Smooth muscle cell (in vitro differentiated cells): ENCODE results near the gene NPAS3. TPM values are rescaled to one million over a fixed set of nuclear protein-coding genes. Genes with fewer than 3 reads are reported as not detected.

Experiments
- DNase-seq: peaks from one replicate; lab custom pipeline; 2025; ENCODE audit not compliant: unreplicated experiment; lab: John Stamatoyannopoulos, UW
- H2AFZ ChIP-seq: fragments of 200-600 bp; sonication (generic); 2 replicates; pipeline ENCODE4 v1.6.0; 2016; ENCODE audit warnings: antibody characterized with exemption, low read depth, mild to moderate bottlenecking
- H3F3A ChIP-seq: fragments of 200-600 bp; sonication (generic); 2 replicates; pipeline ENCODE4 v1.6.0; 2017; ENCODE audit warnings: antibody characterized with exemption, low read depth
- H3K27ac ChIP-seq: fragments of 200-600 bp; sonication (generic); 2 replicates; pipeline ENCODE4 v1.5.1; 2016; ENCODE audit warnings: low read depth, mild to moderate bottlenecking
- H3K27me3 ChIP-seq: fragments of 200-600 bp; sonication (generic); 2 replicates; pipeline ENCODE4 v1.6.1; 2016; ENCODE audit warnings: low read depth, mild to moderate bottlenecking
- H3K36me3 ChIP-seq: fragments of 200-600 bp; sonication (generic); 2 replicates; pipeline ENCODE4 v1.5.1; 2016; ENCODE audit warnings: low read depth
- H3K4me1 ChIP-seq: fragments of 200-600 bp; sonication (generic); 2 replicates; pipeline ENCODE4 v1.5.1; 2016; ENCODE audit warnings: low read depth
- H3K4me2 ChIP-seq: fragments of 200-600 bp; sonication (generic); 2 replicates; pipeline ENCODE4 v1.6.0; 2016; ENCODE audit warnings: mild to moderate bottlenecking
- H3K4me3 ChIP-seq: fragments of 200-600 bp; sonication (generic); 2 replicates; pipeline ENCODE4 v1.5.1; 2016; ENCODE audit warnings: mild to moderate bottlenecking
- H3K79me2 ChIP-seq: fragments of 200-600 bp; sonication (generic); 2 replicates; pipeline ENCODE4 v1.6.0; 2016; ENCODE audit warnings: low read depth, mild to moderate bottlenecking
- H3K9ac ChIP-seq: fragments of 200-600 bp; sonication (generic); 2 replicates; pipeline ENCODE4 v1.6.0; 2016; ENCODE audit warnings: low read depth
- H3K9me3 ChIP-seq: fragments of 200-600 bp; sonication (generic); replicated peaks from 2 replicates; pipeline ENCODE4 v1.5.1; 2016; ENCODE audit warnings: low read depth
- H4K20me1 ChIP-seq: fragments of 200-600 bp; sonication (generic); 2 replicates; pipeline ENCODE4 v1.6.0; 2016; ENCODE audit warnings: low read depth
- CTCF ChIP-seq: fragments of 200-600 bp; sonication (generic); IDR thresholded peaks from 2 replicates; pipeline ENCODE4 v1.5.1; 2017; ENCODE audit warnings: borderline replicate concordance, mild to moderate bottlenecking, antibody characterized with exemption; ENCODE audit not compliant: insufficient read depth, poor library complexity, severe bottlenecking
- WGBS: methylation state at CpG from one replicate; pipeline ENCODE4 v1.1.7; 2016; ENCODE audit warnings: low lambda C conversion rate; 5-methylcytosine and 5-hydroxymethylcytosine counted together
- polyA plus RNA-seq: library from polyadenylated mRNA; unstranded; fragments of >200 nt; fragmentation: Nextera tagmentation; extraction: Ambion mirVana; gene quantifications from 2 replicates; pipeline ENCODE4 v1.2.1, GENCODE V29; 2016
- total RNA-seq: library from RNA; depleted of rRNA; stranded (reverse); fragments of >200 nt; gene quantifications from 2 replicates; pipeline ENCODE4 v1.2.3, GENCODE V29; 2014

NPAS3 gene
- total and polyA plus RNA-seq, 2 experiments from 2014 or later = 0.79 to 2.0 TPM

DNA sequence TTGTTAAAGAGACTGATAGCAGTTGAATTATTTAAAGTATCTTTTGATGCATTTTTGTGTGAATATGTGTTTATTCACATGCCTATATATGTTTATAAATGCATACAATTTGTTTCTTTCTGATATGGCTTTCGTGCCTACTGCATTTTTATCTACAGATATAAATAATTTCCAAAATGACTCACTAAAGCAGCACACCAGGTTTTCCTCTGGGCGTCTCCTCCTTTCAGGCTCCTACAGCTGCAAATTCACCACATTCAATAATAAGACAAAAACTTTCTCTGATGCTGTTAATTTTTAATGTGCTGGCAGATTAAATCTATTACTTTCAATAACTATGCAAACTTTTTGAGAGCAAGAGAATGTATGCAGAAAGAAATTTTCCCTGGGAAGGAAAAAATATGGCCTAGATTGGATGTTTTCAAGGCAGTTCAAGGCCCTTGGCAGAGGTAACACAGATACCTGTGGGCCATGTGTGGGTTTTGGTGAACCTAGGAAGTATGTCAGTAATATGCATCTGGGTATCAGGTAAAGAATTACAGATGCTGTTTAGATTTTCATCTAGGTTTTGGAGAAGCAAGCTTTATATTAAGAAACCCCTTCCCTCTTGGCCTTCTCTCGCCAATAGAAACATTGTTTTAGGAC, 630.4 kb downstream of the NPAS3 start:
- Histone ChIP-seq H3K9ac (no peak overlapping the region), H3K9me3 (no peaks in the 10 kb centered on the region), H3K4me2 (peak overlapping the region; percentile 72), H3K4me3 (no peak overlapping the region), H3K27me3 (no peaks in the 10 kb centered on the region), H2AFZ (no peak overlapping the region), H3F3A (no peaks in the 10 kb centered on the region), H3K27ac (peak overlapping the region; percentile 86), H3K4me1 (peaks cover 24% of the 10 kb centered on the region), H3K36me3 (no peaks in the 10 kb centered on the region), H3K79me2 (no peaks in the 10 kb centered on the region), H4K20me1 (no peaks in the 10 kb centered on the region)
- TF ChIP-seq CTCF = no peak
- 52% methylated on average over 3 of the region's 3 CpGs for WGBS
- no peak for DNase-seq

DNA sequence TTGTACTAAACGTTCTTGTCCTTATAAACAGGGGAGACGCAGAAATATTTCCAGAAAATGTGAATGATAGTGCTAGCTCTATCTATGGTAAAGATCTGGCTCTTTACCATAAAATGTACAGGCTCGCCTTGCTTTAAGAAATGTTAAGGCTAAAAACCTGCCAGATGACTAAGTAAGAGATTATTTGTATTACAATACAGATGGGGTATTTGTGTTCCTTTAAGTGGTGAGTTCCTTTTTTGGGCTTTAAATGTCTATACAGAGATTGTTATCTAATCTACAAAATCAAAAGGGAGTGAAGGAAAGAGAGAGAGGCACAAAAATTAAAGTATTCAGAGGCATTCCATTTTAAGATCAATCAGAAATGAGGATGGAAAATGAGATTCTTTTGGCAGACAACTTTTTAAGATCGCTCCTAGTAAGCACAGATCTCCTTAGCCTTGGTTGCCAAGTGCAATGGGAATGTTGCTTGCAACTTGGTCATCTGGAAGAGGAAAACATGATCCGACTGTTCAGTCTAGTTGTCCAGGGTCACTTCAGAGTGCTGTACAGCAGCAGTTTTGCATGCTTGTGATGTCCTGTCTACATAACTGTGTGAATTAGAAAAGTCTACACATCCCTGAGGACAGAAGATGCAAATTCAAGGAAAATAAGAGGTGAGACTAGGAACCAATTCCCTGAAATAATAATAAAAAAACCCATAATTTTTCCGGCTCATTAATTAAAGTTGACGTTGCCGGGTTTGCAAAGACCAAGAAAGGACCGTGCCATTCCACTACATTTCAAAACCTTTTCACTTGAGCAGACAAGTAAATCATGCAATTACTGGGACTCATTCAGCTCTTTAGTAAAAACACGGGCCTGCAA, 631.4 kb downstream of the NPAS3 start:
- Histone ChIP-seq H3K9ac (no peak overlapping the region), H3K4me2 (no peak overlapping the region), H3K4me3 (no peak overlapping the region), H4K20me1 (no peaks in the 10 kb centered on the region), H3F3A (no peaks in the 10 kb centered on the region), H3K27me3 (no peaks in the 10 kb centered on the region), H3K36me3 (no peaks in the 10 kb centered on the region), H3K4me1 (peaks cover 24% of the 10 kb centered on the region), H3K79me2 (no peaks in the 10 kb centered on the region), H3K27ac (peak overlapping the region; percentile 33), H3K9me3 (no peaks in the 10 kb centered on the region), H2AFZ (no peak overlapping the region)
- no peak for DNase-seq
- TF ChIP-seq CTCF = no peak
- WGBS = 79% methylated on average over 10 of the region's 10 CpGs

- H3K27ac ChIP-seq = no peak overlapping the region
- no peak overlapping the region for H2AFZ ChIP-seq
- H3K79me2 ChIP-seq = no peaks in the 10 kb centered on the region
- no peaks in the 10 kb centered on the region for H3F3A ChIP-seq
- no peaks in the 10 kb centered on the region for H3K9me3 ChIP-seq
- H3K4me2 ChIP-seq = no peak overlapping the region
- H3K4me1 ChIP-seq = peaks cover 24% of the 10 kb centered on the region
- TF ChIP-seq CTCF = no peak
- WGBS = 89% methylated on average over 5 of the region's 5 CpGs
- no peak overlapping the region for H3K4me3 ChIP-seq
- H3K9ac ChIP-seq = no peak overlapping the region
- DNase-seq = no peak
- no peaks in the 10 kb centered on the region for H3K27me3 ChIP-seq
- no peaks in the 10 kb centered on the region for H3K36me3 ChIP-seq
- H4K20me1 ChIP-seq = no peaks in the 10 kb centered on the region
Measured at GRCh38 chr14:33570694-33571310, 632.1 kb downstream of the NPAS3 start.
